Hematopoietic multipotent progenitor cell treated with erythropoietin and hydrocortisone succinate and interleukin-3 and kit ligand, for 4 days (in vitro differentiated cells): ENCODE measurements around the gene WRAP73.

Experiments used
- DNase-seq: peaks from one replicate; pipeline ENCODE4 v3.0.0-alpha.2; 2015

WRAP73 gene

GRCh38 chr1:3649342-3650247, at the start of gene WRAP73:
Gene WRAP73, minus strand, starts transcription at chr1:3650103. Its CDS starts 104 bp downstream, at chr1:3649999.
- DNase-seq, result peak; percentile 97

GRCh38 chr1:3699596-3699995, 49.7 kb upstream of the WRAP73 start:
- DNase-seq, result no peak

DNA sequence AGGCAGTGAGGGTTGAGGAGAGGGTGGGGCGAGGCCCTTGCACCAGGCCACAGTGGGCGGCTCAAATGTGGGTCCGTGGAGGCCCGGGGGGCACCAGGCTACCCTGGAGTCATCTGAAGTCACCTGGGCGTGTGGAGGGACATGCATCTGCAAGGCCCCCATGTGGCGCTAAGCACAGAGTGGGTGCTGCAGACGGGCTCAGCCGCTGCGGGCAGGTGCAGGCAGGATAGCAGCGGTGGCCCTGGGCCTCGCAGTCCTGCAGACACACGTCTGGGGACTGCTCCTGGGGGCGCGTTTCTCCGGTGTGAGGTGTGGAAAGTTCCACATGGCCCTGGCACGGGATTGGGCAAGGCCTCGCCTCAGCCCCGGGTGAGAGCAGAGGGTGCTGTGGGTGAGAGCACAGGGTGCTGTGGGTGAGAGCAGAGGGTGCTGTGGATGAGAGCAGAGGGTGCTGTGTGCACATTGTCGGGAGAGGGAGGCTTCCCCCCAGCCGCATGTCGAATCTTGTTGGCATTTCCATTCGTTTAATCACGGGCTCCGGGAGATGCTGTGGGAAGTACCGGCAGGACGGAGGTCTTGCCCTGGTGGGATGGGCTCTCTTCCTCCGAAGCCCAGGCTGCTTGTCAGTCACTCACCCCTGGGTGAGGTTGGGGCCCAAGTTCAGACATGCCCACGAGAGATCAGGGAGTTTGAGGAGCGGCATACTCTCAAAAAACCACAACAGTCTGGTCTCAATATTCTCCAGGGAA, 48.9 kb upstream of the WRAP73 start:
- no peak for DNase-seq

GRCh38 chr1:3697810-3698209, 47.9 kb upstream of the WRAP73 start:
- no peak for DNase-seq

DNA sequence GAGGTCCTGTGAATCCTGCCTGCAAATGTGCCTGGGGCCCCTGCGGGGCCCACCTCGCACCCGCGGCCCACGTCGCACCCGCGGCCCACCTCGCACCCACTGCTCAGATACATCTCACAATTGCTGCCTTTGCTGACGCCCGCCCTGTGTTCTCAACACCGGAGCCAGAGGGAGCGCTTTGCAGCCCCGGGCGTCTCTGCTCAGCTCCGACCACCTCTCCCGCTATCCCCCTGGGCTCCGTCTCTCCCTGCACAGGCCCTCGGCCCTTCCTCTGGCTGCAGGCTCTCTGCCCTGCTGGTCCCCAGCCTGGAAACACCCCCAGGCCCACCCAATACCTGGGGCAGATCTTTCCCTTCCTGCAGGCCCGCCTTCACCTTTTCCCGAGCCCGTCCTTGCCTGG, 47.2 kb upstream of the WRAP73 start:
- DNase-seq, result no peak

- DNase-seq, result no peak
These were observed 46.8 kb upstream of the WRAP73 start for GRCh38 chr1:3696689-3697088.

- DNase-seq, result peak; percentile 68
These were observed 45.7 kb upstream of the WRAP73 start for GRCh38 chr1:3695326-3696217.

DNA sequence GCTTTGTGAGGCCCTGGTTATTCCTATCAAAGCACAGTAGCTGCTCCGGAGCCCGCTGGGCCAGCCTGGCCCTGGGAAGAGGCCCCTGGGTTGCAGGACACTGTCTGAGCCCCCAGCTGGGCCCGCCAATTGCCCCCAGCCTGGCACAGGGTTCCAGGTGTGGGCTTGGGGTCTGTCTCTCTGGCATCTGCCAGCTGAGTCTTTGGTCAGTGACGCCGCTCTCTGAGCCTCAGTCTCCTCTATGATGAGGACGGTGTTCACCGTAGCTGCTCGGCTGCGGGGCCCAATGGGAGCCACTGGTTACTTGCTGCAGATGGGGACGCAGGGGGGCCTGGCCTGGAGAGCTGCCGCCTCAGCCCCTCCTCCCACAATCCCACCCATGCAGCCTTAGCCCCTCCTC, 43.4 kb upstream of the WRAP73 start:
- no peak for DNase-seq

- no peak for DNase-seq
These were observed 42.7 kb upstream of the WRAP73 start for GRCh38 chr1:3692598-3692997.

DNA sequence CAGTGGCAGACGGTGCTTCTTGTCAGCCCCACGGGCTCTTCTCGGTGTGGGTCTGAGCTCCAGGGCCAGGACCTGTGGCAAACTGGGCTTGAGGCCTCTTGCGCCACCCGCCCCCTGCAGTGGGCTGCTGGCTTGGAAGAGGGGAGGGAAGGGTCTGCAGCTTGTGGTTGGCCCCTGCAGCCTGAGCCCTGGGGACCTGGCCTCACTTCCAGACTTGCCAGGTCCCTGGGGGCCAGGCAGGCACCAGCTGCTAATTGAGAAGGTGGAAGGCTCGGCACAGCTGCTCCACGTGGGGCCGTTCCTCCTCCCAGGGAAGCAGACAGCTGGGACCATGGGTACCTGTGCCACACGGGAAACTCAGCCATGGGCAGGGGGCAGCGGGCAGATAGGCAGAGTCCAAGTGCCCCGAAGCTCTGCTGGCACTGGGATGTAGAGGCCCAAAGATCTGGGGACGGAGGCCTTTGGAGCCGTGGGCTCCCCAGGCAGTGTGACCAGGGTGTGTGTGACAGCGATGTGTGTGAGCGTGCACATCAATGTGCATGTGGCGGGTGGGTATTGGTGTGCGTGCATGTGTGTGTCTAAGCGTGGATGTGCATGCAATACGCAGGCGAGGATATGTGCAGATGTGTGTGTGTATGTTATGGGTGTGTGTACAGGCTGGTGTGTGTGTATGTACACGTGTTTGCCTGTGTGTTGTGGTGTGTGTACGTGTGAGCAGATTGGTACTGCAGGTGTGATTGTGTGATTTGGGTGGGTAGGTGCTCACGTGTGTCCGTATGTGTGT, 41.7 kb upstream of the WRAP73 start:
- DNase-seq, result no peak

- no peak for DNase-seq
These were observed 40.6 kb upstream of the WRAP73 start for GRCh38 chr1:3690282-3691065.

GRCh38 chr1:3689138-3689750, 39.3 kb upstream of the WRAP73 start:
- no peak for DNase-seq

GRCh38 chr1:3688356-3689137, 38.6 kb upstream of the WRAP73 start:
- DNase-seq, result no peak

DNA sequence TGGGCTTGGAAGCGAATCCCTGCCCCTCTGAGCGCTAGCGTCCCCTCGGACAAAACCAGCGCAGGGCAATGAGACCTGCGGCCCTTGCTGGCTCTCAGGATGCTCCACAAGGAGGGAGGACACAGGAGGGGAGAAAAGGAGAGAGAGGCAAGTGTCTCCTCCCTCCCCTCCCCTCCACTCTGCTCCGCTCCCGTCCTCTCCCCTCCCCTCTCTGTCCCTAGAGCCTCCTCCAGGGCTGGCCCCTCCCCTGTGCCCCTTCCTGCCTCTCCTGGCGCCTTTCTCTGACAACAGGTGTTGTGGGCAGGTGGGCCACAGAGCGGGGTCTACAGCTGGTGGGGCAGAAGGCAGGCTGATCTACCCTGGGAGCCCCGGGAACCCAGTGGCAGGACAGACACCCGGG, 37.6 kb upstream of the WRAP73 start:
- DNase-seq, result no peak

DNA sequence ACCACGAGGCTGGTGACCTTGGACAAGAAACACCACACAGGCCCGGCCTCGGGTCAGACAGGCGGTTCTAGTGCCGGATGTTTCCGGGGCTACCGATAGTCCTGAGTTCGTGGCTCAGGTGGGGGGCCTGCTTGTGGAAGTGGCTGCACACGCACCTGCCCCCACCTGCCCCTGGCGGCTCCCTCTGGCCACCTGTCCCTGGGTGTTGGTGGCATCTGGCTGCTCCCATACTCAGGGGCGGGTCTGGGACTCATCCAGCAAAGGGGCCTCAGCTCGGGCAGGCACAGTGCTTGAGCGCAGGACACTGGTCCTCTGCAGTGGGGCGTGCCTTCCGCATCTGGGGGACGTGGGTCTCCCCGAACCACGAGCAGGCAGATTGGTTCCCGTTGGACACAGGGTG, 36.0 kb upstream of the WRAP73 start:
- DNase-seq, result no peak

DNA sequence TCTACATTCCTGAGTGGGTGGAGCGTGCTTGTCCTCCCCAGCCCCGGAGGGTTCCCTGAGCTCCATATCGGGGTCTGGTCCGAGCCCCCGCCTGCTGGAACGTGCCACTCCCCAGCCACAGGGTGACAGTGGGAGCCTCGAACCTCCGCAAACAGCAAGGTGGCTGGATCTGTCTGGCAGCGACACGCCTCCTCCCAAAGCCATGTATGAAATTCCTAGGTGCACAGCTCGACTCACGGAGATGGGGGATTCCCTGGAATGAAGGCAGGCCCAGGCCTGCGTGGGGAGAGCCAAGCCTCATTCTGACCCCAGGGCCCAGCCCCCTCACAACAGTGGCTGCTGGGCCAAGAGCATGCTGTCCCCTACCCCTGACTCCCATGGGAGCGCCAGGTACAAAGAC, 35.3 kb upstream of the WRAP73 start:
- DNase-seq, result no peak

- no peak for DNase-seq
These were observed 34.1 kb upstream of the WRAP73 start for GRCh38 chr1:3683992-3684391.

GRCh38 chr1:3683197-3683596, 33.3 kb upstream of the WRAP73 start:
- no peak for DNase-seq

- no peak for DNase-seq
These were observed 32.2 kb upstream of the WRAP73 start for GRCh38 chr1:3681898-3682806.
